Measurements from ENCODE around the gene DNAI2. TPM values are rescaled to one million over a fixed set of nuclear protein-coding genes. Genes with fewer than 3 reads are reported as not detected.

Gene DNAI2
- total and polyA plus RNA-seq, 9 of the 15 experiments (the other 6 are each of a cell fraction or from before 2014, with no cell fraction given): not detected

GRCh38 chr17:74295625-74296547, 21.9 kb downstream of the DNAI2 start (continued):
- TF ChIP-seq MNT (conservative IDR thresholded peaks at IDR 0.05) (peak; percentile 60 to 75), ZBTB11 (CRISPR knock-in tag; IDR thresholded peaks at IDR 0.05) (peak in 1 of 3 experiments; percentile 2; a peak in 1 of 6 replicates), CBX3 (IDR thresholded peaks at IDR 0.05; ENCODE audit: borderline replicate concordance in 1 of 2, low read length in 2 of 2) (0 out of 3 replicates have a peak, but pooled peaks of 1 of the 2 experiments have one; percentile 43), LEF1 (IDR thresholded peaks at IDR 0.05) (peak; percentile 34), USF1 (CRISPR knock-in tag; IDR thresholded peaks at IDR 0.05) (0 out of 2 replicates have a peak, but pooled peaks have one; percentile 5), BCL6 (CRISPR knock-in tag; IDR thresholded peaks at IDR 0.05) (no peak; the same call in 1 of the 2 replicates), FOXP1 (CRISPR knock-in tag; IDR thresholded peaks at IDR 0.05) (0 out of 2 replicates have a peak, but pooled peaks have one; percentile 29), NR2C2 (CRISPR knock-in tag; IDR thresholded peaks at IDR 0.05) (no peak), NR2C2 (tag; IDR thresholded peaks at IDR 0.05) (peak; percentile 77), DIDO1 (tag; IDR thresholded peaks at IDR 0.05; ENCODE audit: low read depth) (no peak; the same call in 1 of the 2 replicates), HDAC2 (IDR thresholded peaks at IDR 0.05) (0 out of 2 replicates have a peak, but pooled peaks have one; percentile 23), MIER1 (IDR thresholded peaks at IDR 0.05; ENCODE audit: low read depth) (peak; percentile 46; the same call in 1 of the 2 replicates), GTF2E2 (tag; IDR thresholded peaks at IDR 0.05) (peak; percentile 51; the same call in 1 of the 2 replicates), ATF3 (IDR thresholded peaks at IDR 0.05) (peak; percentile 89), ATF3 (CRISPR knock-in tag; conservative IDR thresholded peaks at IDR 0.05) (peak; percentile 26; the same call in 1 of the 2 replicates), C11orf30 (IDR thresholded peaks at IDR 0.05; ENCODE audit: low read depth) (peak; percentile 76)

All from K562 (cell line).